ENCODE measurements around the gene OR1K1. TPM values are rescaled to one million over a fixed set of nuclear protein-coding genes. Genes with fewer than 3 reads are reported as not detected.
"Not testable (repeated sequence)": the region's sequence is repeated elsewhere in the genome, so short reads cannot be mapped to it uniquely, and the experiment has no call there.

Gene OR1K1
- total RNA-seq, 1 experiment from 2014 or later: not detected

- no peak for TF ChIP-seq REST (IDR thresholded peaks at IDR 0.05; ENCODE audit: low read depth)
Observed at GRCh38 chr9:122808141-122808540, 8.2 kb downstream of the OR1K1 start (continued).

- RAD21 ChIA-PET (ENCODE audit: low non-redundant PET in 1 of 2, low total read pairs in 2 of 2, uncharacterized antibody in 2 of 2, unreplicated experiment in 2 of 2); H2AFZ ChIP-seq (ENCODE audit: low read depth, low read length, poor library complexity, severe bottlenecking); H4K20me1 ChIP-seq (ENCODE audit: insufficient read depth); DNase-seq (ENCODE audit: low read depth, low spot score); H3K4me3 ChIP-seq (replicated peaks in 1 of 2; ENCODE audit: low read depth in 1 of 2, low read length in 2 of 2); H3K9me2 ChIP-seq (ENCODE audit: insufficient read depth); H3K9ac ChIP-seq (ENCODE audit: low read length); POLR2A ChIA-PET; H3K36me3 ChIP-seq (ENCODE audit: control insufficient read depth in 1 of 2, insufficient read depth in 2 of 2, low read length in 2 of 2); H3K4me1 ChIP-seq (ENCODE audit: control insufficient read depth in 1 of 2, insufficient read depth in 2 of 2, low read length in 2 of 2); H3K79me2 ChIP-seq (ENCODE audit: insufficient read depth, low read length); H3K4me2 ChIP-seq (ENCODE audit: low read length); BruUV-seq (replicated peaks); H3K27ac ChIP-seq (ENCODE audit: low read depth, low read length); intact Hi-C loops (cut with micrococcal nuclease); ATAC-seq; H3K9me3 ChIP-seq (ENCODE audit: control insufficient read depth in 1 of 2, insufficient read depth in 1 of 2, low read depth in 1 of 2, low read length in 2 of 2); H3K27me3 ChIP-seq (ENCODE audit: insufficient read depth, low read length): not testable (repeated sequence)
- CTCF ChIA-PET: interaction anchor here (1.6 to 2.1 kb wide), 3 partner anchors 310 to 710 kb away, joined by 5 to 21 read pairs (median 10); no protein-coding TSS in a partner anchor
Observed at GRCh38 chr9:122809261-122809660, 9.3 kb downstream of the OR1K1 start.

Data from HCT116 (cell line).